ENCODE data around the gene OCA2.

- TF ChIP-seq CTCF (IDR thresholded peaks at IDR 0.05; ENCODE audit: poor library complexity, severe bottlenecking) (no peak), REST (IDR thresholded peaks at IDR 0.05; ENCODE audit: borderline replicate concordance) (no peak)
Measured at GRCh38 chr15:28047277-28047676, 51.8 kb downstream of the OCA2 start.

Measured in neural cell (in vitro differentiated cells).